ENCODE data around the gene TSPAN32. TPM values are rescaled to one million over a fixed set of nuclear protein-coding genes. Genes with fewer than 3 reads are reported as not detected.

The TSPAN32 gene
- total RNA-seq, 1 donor: 0.43 TPM

- H3K4me3 ChIP-seq (ENCODE audit: low read depth, low read length): no peak overlapping the region
- DNase-seq (ENCODE audit: low read depth): no peak
- no peak for TF ChIP-seq CTCF (IDR thresholded peaks at IDR 0.05; ENCODE audit: insufficient read depth, low read depth, low read length)
Measured at GRCh38 chr11:2297623-2298030, 4.2 kb upstream of the TSPAN32 start.

- no peak for TF ChIP-seq CTCF (IDR thresholded peaks at IDR 0.05; ENCODE audit: insufficient read depth, low read depth, low read length)
- no peak for DNase-seq (ENCODE audit: low read depth)
- H3K4me3 ChIP-seq (ENCODE audit: low read depth, low read length): no peak overlapping the region
Measured at GRCh38 chr11:2298131-2298794, 3.5 kb upstream of the TSPAN32 start.

- no peak overlapping the region for H3K4me3 ChIP-seq (ENCODE audit: low read depth, low read length)
- no peak for DNase-seq (ENCODE audit: low read depth)
- TF ChIP-seq CTCF (IDR thresholded peaks at IDR 0.05; ENCODE audit: insufficient read depth, low read depth, low read length): peak; percentile 41
Measured at GRCh38 chr11:2298795-2299761, 2.7 kb upstream of the TSPAN32 start.

- no peak overlapping the region for H3K4me3 ChIP-seq (ENCODE audit: low read depth, low read length)
- no peak for DNase-seq (ENCODE audit: low read depth)
- no peak for TF ChIP-seq CTCF (IDR thresholded peaks at IDR 0.05; ENCODE audit: insufficient read depth, low read depth, low read length)
Measured at GRCh38 chr11:2299773-2300172, 2.0 kb upstream of the TSPAN32 start.

- DNase-seq (ENCODE audit: low read depth): no peak
- no peak overlapping the region for H3K4me3 ChIP-seq (ENCODE audit: low read depth, low read length)
- no peak for TF ChIP-seq CTCF (IDR thresholded peaks at IDR 0.05; ENCODE audit: insufficient read depth, low read depth, low read length)
Measured at GRCh38 chr11:2300290-2300935, 1.4 kb upstream of the TSPAN32 start.

- H3K4me3 ChIP-seq (ENCODE audit: low read depth, low read length): no peak overlapping the region
- no peak for TF ChIP-seq CTCF (IDR thresholded peaks at IDR 0.05; ENCODE audit: insufficient read depth, low read depth, low read length)
- no peak for DNase-seq (ENCODE audit: low read depth)
Measured at GRCh38 chr11:2300936-2301630, 730 bp upstream of the TSPAN32 start.

All from fibroblast of villous mesenchyme (primary cell).